A549 (cell line): ENCODE results near the gene MSI2.

Experiments used
- CHD2 ChIP-seq: fragments of 150-350 bp; IDR thresholded peaks from 2 replicates; pipeline ENCODE4 v1.6.1; 2014; ENCODE audit warnings: low read length; ENCODE audit not compliant: partially characterized antibody
- CTCF ChIP-seq: fragments of >200 bp; sonication (Bioruptor Twin); formaldehyde crosslinking; IDR thresholded peaks from 3 replicates; pipeline ENCODE4 v1.5.1; 2016
- EP300 ChIP-seq, 2 experiments: fragments of >200 bp; sonication (Bioruptor Twin); formaldehyde crosslinking; IDR thresholded peaks; 2 replicates in 1 of 2; 3 replicates in 1 of 2; pipeline ENCODE4 v1.6.1; 2016 to 2017
- JUNB ChIP-seq: fragments of >200 bp; sonication (Bioruptor Twin); formaldehyde crosslinking; IDR thresholded peaks from 2 replicates; pipeline ENCODE4 v1.6.1; 2016
- KDM5A ChIP-seq: fragments of 200-600 bp; sonication (generic); IDR thresholded peaks from 2 replicates; pipeline ENCODE4 v1.6.1; 2016; ENCODE audit warnings: antibody characterized with exemption, mild to moderate bottlenecking
- MAX ChIP-seq: IDR thresholded peaks from 2 replicates; pipeline ENCODE4 v1.6.1; 2012
- MYC ChIP-seq: IDR thresholded peaks from 2 replicates; pipeline ENCODE4 v1.6.1; 2012; ENCODE audit warnings: mild to moderate bottlenecking, inconsistent platforms, low read length, improper control_type of control experiment, borderline replicate concordance
- NPAS2 ChIP-seq: fragments of 250-450 bp; sonication (Bioruptor Pico); IDR thresholded peaks from 2 replicates; pipeline ENCODE4 v1.8.0; 2022; ENCODE audit warnings: mild to moderate bottlenecking, moderate library complexity, borderline replicate concordance
- RAD21 ChIP-seq, 2 experiments: fragments of >200 bp in 1 of 2; sonication (Bioruptor Twin) in 1 of 2; formaldehyde crosslinking in 1 of 2; IDR thresholded peaks in 1 of 2; conservative IDR thresholded peaks in 1 of 2; 2 replicates in 1 of 2; 3 replicates in 1 of 2; pipeline ENCODE4 v1.6.1; 2012 to 2018; ENCODE audit warnings: inconsistent platforms in 1 of 2
- REST ChIP-seq: fragments of 200-600 bp; sonication (generic); IDR thresholded peaks from 2 replicates; pipeline ENCODE4 v1.6.1; 2016; ENCODE audit warnings: antibody characterized with exemption, mild to moderate bottlenecking, moderate library complexity
- USF2 ChIP-seq: fragments of 450-650 bp; IDR thresholded peaks from 2 replicates; pipeline ENCODE4 v1.6.1; 2014; ENCODE audit warnings: antibody characterized with exemption
- ZFP36 ChIP-seq: fragments of 450-650 bp; IDR thresholded peaks from 2 replicates; pipeline ENCODE4 v1.6.1; 2014; ENCODE audit warnings: borderline replicate concordance; ENCODE audit not compliant: partially characterized antibody
- ZSCAN20 ChIP-seq: fragments of 250-450 bp; sonication (Bioruptor Pico); IDR thresholded peaks from 2 replicates; pipeline ENCODE4 v1.8.0; 2022; ENCODE audit warnings: mild to moderate bottlenecking, moderate library complexity

GRCh38 chr17:57357830-57358430, 101.6 kb downstream of the MSI2 start:
- TF ChIP-seq EP300 (IDR thresholded peaks at IDR 0.05) (no peak), NPAS2 (CRISPR knock-in tag) (no peak), USF2 (no peak), MAX (no peak), CTCF (no peak), CHD2 (no peak), RAD21 (conservative IDR thresholded peaks at IDR 0.05 in 1 of 2, IDR thresholded peaks at IDR 0.05 in 1 of 2) (no peak), REST (no peak), ZSCAN20 (no peak), ZFP36 (no peak), JUNB (no peak), KDM5A (no peak), MYC (no peak)
